T47D (cell line): Measurements from ENCODE around the gene CD81.

ENCODE experiments used
- DNase-seq, 2 experiments: peaks; one replicate each; pipeline versions ENCODE4 v3.0.0 to v3.0.0-alpha.2; 2011 to 2012; ENCODE audit warnings: low read depth in 1 of 2, low spot score in 1 of 2
- JUND ChIP-seq: IDR thresholded peaks from 2 replicates; pipeline ENCODE4 v1.6.1; 2012; ENCODE audit warnings: low read depth
- in situ Hi-C: cut with HindIII; loops from 2 replicates; pipeline ENCODE4 v1.10.0; 2016; ENCODE audit warnings: low sequenced_read_pairs, low pct_unique_long_range_greater_than_20kb

Gene CD81

GRCh38 chr11:2431395-2431794 is 54.3 kb downstream of the CD81 start:
- no peak for DNase-seq
- in situ Hi-C loops: no loop called here
- no peak for TF ChIP-seq JUND

- TF ChIP-seq JUND: no peak
- in situ Hi-C loops: no loop called here
- no peak for DNase-seq
These were observed 55.1 kb downstream of the CD81 start for GRCh38 chr11:2432171-2432621.

GRCh38 chr11:2432628-2433071 is 55.5 kb downstream of the CD81 start:
- no peak for TF ChIP-seq JUND
- DNase-seq: no peak
- in situ Hi-C loops: no loop called here

GRCh38 chr11:2433106-2433925 is 56.2 kb downstream of the CD81 start:
- in situ Hi-C loops: no loop called here
- DNase-seq: no peak
- TF ChIP-seq JUND: no peak

- DNase-seq: no peak
- in situ Hi-C loops: no loop called here
These were observed 56.9 kb downstream of the CD81 start for GRCh38 chr11:2434008-2434407.

GRCh38 chr11:2434506-2435255 is 57.6 kb downstream of the CD81 start:
- TF ChIP-seq JUND: no peak
- no peak for DNase-seq
- in situ Hi-C loops: no loop called here

More at GRCh38 chr11:2434008-2434407, 56.9 kb downstream of the CD81 start:
- no peak for TF ChIP-seq JUND

GRCh38 chr11:2435288-2436012 is 58.3 kb downstream of the CD81 start:
- no peak for DNase-seq
- no peak for TF ChIP-seq JUND
- in situ Hi-C loops: no loop called here

- in situ Hi-C loops: no loop called here
- TF ChIP-seq JUND: no peak
- no peak for DNase-seq
These were observed 59.0 kb downstream of the CD81 start for GRCh38 chr11:2436013-2436520.

GRCh38 chr11:2436521-2437031 is 59.5 kb downstream of the CD81 start:
- in situ Hi-C loops: no loop called here
- no peak for DNase-seq
- TF ChIP-seq JUND: no peak

GRCh38 chr11:2437516-2437915 is 60.4 kb downstream of the CD81 start:
- in situ Hi-C loops: no loop called here
- DNase-seq: no peak
- TF ChIP-seq JUND: no peak

- TF ChIP-seq JUND: no peak
- in situ Hi-C loops: no loop called here
- DNase-seq: no peak
These were observed 62.7 kb downstream of the CD81 start for GRCh38 chr11:2439820-2440219.

GRCh38 chr11:2440646-2441045 is 63.5 kb downstream of the CD81 start:
- no peak for TF ChIP-seq JUND

More at GRCh38 chr11:2440646-2441045, 63.5 kb downstream of the CD81 start:
- no peak for DNase-seq
- in situ Hi-C loops: no loop called here
